ENCODE measurements around the gene ADGRD1.

ADGRD1 gene

DNA sequence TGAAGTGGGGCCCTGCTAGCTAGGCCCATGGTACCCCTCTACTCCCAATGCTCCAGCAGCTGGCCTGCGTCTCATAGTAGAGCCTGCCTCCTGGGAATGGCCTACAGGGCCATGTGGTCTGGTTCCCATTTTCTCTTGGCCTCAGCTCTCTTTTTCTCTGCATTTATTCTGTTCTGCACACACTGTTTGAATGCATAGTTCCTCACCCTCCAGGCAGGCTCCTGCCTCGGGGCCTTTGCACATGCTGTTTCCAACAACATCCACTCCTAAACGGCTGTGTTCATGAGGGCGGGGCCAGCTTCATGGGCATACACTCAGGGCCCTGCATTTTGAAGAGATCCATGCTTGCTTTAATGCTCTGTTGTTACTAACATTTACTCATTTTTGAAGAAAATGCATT lies 204.0 kb downstream of the ADGRD1 start:
- no peak for DNase-seq (ENCODE audit: low read depth, low spot score)

DNA sequence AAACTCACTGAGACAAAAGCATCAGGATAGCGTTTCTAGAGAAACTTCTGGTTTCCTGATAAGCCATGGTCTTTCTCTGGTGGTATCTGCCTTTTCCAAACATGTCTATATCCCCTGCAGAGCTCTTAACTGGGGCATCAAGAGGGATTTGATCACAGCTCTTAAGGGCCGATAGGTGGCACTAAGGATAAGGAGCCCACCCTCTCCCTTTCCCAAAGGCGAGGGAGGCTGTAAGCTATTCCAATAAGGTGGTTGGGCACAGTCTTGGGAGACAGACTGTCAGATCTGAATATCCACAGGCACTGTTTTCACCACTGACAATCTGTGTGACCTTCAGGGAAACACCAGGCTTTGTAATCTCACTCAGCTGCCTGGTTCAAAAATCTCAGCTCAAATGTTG lies 206.0 kb downstream of the ADGRD1 start:
- no peak for DNase-seq (ENCODE audit: low read depth, low spot score)

DNA sequence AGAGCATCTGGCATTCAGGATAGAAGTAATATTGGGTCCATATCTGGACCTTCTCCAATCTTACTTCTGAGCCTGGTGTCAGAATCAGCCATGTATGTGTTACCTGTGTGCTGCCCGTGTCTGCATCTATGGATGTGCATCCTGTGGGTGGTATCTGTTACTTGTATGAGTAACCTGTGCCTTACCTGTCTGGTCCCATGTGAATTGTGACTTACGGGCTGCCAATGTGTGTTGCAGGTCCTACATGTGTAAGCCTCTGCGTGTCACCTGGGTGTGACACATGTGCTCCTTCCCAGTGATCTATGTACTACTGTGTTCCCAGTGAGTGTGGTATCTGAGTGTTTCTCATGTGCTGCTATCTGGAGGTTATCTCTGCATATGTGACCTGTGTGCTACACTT lies 208.4 kb downstream of the ADGRD1 start:
- DNase-seq (ENCODE audit: low read depth, low spot score) = no peak

DNA sequence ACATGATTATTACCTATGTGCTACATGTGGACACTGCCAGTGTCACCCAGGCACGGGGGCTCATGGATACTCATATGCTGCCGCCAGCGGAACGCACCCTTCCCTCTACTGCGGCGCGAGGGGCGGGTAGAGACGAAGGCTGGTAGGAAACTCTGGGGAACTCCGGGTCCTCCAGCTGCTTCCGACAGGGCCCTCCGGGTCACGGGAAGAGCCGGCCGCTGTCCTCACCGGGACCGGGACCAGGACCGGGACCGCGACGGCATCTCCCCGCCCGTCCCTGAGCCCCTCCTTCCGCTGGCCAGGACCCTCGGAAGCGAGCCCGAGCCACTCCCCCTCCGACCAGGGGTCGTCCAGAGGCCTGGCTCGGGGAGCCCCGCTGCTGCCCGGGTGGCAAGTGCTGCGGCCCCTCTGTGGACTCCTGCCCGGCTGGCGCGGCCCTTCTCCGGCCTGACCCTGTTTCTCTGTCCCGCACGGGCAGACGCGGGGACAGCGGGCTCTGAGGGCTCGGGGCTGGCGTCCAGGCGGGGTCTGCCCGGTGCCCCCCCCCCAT lies 209.6 kb downstream of the ADGRD1 start:
- DNase-seq (ENCODE audit: low read depth, low spot score) = no peak

DNA sequence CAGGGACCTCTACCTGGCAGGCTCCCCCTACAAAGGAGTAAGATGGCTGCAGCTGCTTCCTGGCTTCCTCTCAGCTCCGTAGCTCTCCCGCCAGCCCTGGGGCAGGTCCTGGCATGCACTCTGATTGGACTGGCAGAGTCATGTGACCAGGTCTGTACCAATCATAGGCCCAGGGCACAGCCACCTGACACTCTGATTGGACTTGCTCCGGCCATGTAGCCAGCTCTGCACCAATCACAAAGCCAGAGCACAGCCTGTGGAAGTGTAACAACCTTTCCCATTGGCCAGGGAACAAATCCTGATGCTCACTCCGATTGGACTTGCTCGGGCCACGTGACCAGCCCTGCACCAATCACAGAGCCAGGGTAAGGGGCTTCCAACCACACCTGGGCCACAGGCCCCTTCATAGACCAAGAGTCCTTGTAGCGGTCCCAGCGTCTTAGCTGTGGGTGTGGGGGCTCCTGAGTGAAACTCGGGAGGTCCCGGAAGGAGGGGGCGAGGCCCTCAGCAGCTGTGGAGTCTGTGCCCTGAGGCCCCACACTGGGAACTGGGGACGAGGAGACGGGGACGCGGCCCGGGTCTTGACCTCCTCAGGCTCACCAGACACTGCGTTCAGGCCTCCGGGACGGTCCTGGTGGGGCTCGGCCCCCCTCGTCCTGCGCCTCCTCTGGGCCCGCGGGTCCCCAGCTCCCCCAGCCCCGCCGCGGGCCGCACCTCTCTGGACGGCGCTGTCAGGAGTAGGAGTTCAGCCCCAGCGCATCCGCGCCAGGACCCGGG lies 210.6 kb downstream of the ADGRD1 start:
- no peak for DNase-seq (ENCODE audit: low read depth, low spot score)

DNA sequence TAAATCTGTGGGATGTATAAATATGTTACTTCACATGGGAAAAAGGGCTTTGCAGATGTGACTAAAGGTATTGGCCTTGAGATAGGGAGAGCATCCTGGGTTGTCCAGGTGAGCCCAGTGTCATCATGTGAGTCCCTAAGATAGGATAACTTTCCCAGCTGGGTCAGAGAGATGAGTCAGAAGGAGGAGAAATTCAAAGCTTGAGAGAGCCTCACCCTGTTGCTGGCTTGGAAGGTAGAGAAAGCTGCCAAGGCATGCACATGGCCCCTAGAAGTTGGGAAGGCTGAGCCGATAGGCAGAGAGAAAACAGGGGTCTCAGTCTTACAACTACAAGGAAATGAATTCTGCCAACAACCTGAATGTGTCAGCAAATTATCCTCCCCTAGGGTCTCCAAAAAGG lies 213.0 kb downstream of the ADGRD1 start:
- DNase-seq (ENCODE audit: low read depth, low spot score) = no peak

DNA sequence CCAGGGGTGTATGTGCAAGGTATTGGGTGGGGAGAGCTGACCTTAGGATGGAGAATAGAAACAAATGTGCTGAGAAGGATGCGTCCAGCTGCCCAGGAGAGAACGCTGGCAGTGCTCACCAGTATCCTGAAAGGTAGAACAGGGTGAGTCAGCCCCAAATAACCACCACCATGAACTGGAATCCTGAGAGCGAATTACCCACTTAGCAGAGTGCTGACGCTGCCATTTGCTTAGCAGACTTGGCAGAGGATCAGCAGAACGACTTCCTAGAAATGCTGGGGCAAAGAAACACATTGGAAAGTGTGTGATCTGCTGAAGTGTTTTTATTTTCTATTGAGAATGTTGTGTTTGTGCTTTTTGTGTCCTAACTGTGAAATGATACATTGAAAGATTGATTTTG lies 213.6 kb downstream of the ADGRD1 start:
- peak; percentile 13 for DNase-seq (ENCODE audit: low read depth, low spot score)

DNA sequence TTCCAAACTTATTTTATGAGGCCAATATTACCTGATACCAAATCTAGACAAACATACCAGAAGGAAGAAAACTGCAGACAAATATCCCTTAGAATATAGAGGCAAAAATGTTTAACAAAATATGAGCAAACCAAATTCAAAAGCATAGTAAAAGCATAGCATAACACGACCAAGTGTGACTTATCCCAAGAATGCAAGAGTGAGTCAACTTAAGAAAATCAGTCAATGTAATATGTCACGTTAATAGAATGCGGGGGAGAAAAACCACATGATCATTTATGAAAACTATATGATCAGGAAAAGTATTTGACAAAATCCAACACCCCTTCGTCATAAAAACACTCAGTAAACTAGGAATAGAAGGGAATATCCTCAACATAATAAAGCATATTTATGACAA lies 217.3 kb downstream of the ADGRD1 start:
- DNase-seq (ENCODE audit: low read depth, low spot score) = no peak

DNA sequence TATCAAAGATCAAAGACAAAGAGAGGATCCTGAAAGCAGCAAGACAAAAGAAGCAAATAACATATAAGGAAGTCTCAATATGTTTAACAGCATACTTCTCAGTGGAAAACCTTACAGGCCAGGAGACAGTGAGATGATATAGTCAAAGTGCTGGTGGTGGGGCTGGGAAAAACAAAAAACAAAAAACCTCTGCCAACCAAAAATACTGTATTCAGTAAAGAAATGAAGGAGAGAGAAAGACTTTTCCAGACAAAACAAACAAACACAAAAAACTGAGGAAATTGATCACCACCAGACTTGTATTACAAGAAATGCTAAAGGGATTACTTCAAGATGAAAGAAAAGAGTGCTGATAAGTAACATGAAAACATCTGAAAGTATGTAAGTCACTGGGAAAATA lies 221.2 kb downstream of the ADGRD1 start:
- no peak for DNase-seq (ENCODE audit: low read depth, low spot score)

DNA sequence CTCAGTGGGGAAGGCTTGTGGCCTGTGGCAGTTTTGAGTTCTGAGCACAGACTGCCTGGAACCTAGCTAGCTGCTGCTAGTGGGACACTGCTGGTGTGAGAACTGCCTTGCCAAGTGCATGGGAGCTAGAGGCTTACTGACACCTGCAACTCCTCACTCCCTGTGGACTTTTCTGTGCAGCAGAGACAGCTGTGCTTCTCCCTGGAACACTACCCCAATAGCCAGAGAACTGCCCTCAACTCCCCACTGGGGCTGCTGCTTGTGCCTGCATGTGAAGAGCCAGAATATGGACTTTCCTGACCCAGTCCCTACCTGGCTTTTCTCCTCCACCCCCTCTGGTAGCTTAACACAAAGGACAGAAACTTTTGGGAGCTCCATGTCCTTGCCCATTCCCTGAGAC lies 222.6 kb downstream of the ADGRD1 start:
- no peak for DNase-seq (ENCODE audit: low read depth, low spot score)

DNA sequence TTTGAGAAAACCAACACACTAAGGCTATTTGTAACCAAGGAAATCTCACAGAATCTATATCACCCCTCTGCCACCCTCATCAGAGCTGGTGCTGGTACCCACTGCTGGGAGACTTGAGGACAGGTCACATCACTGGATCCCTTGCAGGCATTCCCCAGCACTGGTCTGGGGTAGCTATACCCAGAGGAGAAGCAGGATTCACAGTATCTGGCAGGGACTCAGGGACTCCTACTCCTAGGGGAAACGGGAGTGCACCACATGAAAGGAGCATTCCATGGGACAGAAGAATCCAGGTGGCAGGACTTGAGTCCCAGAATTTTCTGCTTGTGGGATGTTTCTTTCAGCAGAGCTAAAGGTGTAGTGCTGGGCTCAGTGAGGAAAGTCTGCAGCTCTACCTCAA lies 223.2 kb downstream of the ADGRD1 start:
- DNase-seq (ENCODE audit: low read depth, low spot score) = no peak

DNA sequence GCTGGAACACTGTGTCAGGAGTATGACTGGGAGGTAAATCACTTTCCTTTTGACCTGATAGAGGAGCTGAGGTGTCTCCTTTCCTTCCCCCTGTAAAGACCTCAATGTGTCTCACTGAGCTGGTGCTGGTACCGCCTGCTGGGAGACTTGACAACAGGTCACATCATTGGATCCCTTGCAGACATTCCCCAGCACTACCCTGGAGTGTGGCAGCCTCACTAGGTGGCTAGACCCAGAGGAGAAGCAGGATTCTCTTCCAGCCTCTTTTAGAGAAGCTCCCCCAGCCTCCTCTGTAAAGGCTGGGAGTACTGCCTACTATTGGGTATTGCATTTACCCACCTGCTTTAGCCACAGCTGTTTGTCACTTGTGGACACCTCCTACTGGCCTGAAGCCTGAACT lies 223.9 kb downstream of the ADGRD1 start:
- DNase-seq (ENCODE audit: low read depth, low spot score) = no peak

DNA sequence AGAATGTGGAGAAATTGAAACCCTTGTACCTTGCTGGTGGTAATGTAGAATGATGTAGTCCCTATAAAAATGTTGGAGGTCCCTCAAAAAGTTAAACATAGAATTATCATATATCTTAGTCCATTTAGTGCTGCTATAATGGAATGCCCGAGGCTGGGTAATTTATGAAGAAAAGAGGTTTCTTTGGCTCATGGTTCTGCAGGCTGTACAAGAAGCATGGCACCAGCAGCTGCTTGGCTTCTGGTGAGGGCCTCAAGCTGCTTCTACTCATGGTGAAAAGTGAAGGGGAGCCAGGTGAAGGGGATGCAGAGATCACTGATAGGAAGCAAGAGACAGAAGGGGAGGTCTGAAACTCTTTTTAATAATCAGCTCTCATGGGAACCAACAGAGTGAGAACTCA lies 233.9 kb downstream of the ADGRD1 start:
- DNase-seq (ENCODE audit: low read depth, low spot score) = no peak

DNA sequence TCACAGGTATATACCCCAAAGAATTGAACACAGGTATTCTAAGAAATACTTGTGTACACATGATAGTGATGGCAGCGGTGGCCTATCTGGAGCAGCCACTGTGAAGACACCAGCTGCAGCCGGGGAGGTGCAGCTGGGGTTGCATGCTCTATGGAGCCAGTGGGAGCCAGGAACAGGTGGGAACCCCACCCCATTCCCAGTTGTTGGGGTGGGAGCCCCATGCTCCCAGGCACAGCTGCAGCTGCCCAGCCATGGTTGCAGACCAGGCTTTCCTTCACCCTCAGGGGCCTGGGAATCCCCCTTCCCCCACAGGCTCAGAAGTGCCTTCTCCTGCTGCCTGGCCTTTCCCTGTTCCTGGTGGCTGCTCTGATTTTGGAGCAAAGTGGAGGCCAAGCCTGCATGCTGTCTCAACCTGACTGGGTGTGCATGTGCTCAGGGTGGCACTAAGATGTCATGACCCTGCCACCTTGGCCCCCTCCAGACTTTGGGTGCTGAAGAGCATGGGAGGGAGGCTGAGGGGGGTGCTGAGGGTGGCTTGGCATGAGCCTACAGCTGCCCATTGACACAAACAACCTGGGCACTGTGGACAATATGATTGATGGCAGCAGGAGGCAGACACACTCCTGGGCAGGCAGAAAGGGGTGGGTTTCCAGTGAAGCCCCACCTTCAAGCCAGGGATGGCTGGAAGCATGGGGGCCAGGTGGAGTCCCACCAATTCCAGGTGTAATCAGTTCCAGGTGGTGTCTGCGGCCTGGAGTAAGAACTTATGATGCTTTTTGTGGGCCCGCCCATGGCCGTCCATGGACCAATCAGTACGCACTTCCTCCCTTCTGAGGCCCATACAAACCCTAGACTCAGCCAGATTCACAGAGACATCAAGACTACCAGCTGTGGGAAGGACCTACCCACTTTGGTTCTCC lies 234.7 kb downstream of the ADGRD1 start:
- no peak for DNase-seq (ENCODE audit: low read depth, low spot score)

DNA sequence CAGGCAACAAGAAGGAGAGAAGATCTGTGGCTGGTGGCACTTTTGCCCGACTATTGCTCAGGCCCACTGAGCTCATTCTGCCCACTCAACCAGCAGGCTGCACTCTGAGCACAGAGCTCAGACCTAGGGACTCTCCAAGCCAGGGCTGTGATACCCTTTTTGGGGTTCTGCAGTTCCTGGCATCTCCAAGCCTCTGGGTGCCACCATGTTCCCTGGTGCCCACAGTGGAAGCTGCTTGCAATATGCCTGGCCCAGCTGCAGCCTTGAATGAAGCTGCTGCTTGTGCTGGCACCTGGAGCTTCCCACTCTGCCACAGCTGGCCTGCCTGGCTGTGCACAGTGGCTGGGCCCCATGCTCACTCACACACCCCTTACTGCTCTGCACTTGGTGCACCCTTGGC lies 236.1 kb downstream of the ADGRD1 start:
- no peak for DNase-seq (ENCODE audit: low read depth, low spot score)

DNA sequence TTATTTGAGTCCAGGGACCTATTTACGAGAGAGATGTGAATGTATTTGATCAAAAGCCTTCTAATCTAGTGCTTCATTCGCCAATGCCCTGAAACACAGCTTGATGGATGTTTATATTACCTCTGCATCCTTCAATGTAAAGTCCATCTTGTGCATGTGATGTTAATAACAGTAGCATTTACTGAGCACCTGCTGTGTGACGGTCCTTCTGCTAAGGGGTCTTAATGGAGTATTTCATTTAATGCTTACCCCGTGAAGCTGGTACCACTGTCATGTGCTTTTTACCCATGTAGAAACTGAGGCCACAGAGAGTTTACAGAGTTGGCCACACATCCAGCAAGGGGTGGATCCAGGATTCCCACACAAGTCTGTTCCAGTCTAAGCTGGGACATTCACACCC lies 237.3 kb downstream of the ADGRD1 start:
- DNase-seq (ENCODE audit: low read depth, low spot score) = no peak

All from astrocyte of the hippocampus (primary cell).